HepG2 (cell line): ENCODE measurements around the gene LINC00237.

Source experiments
- IRF9 ChIP-seq: sonication (generic); formaldehyde crosslinking; IDR thresholded peaks from 2 replicates; pipeline ENCODE4 v1.8.0; 2022; ENCODE audit warnings: missing genetic modification reagents, mild to moderate bottlenecking, borderline replicate concordance
- TF ChIP-seq, protein P1 (sequence below): sonication (generic); formaldehyde crosslinking; IDR thresholded peaks from 2 replicates; pipeline ENCODE4 v1.5.0; 2020; ENCODE audit warnings: mild to moderate bottlenecking, missing genetic modification reagents, borderline replicate concordance

- TF ChIP-seq IRF9: no peak
- TF ChIP-seq, protein P1, sequence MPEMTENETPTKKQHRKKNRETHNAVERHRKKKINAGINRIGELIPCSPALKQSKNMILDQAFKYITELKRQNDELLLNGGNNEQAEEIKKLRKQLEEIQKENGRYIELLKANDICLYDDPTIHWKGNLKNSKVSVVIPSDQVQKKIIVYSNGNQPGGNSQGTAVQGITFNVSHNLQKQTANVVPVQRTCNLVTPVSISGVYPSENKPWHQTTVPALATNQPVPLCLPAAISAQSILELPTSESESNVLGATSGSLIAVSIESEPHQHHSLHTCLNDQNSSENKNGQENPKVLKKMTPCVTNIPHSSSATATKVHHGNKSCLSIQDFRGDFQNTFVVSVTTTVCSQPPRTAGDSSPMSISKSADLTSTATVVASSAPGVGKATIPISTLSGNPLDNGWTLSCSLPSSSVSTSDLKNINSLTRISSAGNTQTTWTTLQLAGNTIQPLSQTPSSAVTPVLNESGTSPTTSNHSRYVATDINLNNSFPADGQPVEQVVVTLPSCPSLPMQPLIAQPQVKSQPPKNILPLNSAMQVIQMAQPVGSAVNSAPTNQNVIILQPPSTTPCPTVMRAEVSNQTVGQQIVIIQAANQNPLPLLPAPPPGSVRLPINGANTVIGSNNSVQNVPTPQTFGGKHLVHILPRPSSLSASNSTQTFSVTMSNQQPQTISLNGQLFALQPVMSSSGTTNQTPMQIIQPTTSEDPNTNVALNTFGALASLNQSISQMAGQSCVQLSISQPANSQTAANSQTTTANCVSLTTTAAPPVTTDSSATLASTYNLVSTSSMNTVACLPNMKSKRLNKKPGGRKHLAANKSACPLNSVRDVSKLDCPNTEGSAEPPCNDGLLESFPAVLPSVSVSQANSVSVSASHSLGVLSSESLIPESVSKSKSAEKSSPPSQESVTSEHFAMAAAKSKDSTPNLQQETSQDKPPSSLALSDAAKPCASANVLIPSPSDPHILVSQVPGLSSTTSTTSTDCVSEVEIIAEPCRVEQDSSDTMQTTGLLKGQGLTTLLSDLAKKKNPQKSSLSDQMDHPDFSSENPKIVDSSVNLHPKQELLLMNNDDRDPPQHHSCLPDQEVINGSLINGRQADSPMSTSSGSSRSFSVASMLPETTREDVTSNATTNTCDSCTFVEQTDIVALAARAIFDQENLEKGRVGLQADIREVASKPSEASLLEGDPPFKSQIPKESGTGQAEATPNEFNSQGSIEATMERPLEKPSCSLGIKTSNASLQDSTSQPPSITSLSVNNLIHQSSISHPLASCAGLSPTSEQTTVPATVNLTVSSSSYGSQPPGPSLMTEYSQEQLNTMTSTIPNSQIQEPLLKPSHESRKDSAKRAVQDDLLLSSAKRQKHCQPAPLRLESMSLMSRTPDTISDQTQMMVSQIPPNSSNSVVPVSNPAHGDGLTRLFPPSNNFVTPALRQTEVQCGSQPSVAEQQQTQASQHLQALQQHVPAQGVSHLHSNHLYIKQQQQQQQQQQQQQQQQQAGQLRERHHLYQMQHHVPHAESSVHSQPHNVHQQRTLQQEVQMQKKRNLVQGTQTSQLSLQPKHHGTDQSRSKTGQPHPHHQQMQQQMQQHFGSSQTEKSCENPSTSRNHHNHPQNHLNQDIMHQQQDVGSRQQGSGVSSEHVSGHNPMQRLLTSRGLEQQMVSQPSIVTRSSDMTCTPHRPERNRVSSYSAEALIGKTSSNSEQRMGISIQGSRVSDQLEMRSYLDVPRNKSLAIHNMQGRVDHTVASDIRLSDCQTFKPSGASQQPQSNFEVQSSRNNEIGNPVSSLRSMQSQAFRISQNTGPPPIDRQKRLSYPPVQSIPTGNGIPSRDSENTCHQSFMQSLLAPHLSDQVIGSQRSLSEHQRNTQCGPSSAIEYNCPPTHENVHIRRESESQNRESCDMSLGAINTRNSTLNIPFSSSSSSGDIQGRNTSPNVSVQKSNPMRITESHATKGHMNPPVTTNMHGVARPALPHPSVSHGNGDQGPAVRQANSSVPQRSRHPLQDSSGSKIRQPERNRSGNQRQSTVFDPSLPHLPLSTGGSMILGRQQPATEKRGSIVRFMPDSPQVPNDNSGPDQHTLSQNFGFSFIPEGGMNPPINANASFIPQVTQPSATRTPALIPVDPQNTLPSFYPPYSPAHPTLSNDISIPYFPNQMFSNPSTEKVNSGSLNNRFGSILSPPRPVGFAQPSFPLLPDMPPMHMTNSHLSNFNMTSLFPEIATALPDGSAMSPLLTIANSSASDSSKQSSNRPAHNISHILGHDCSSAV (CRISPR knock-in tag): no peak
These were observed 4.1 kb downstream of the LINC00237 start for GRCh38 chr20:21101932-21102575.
